ENCODE data around the gene KIF27.

GRCh38 chr9:83936523-83936922, 15.3 kb upstream of the KIF27 start:
- TF ChIP-seq POLR2AphosphoS5 (IDR thresholded peaks at IDR 0.05) (no peak), CTCF (IDR thresholded peaks at IDR 0.05) (no peak), POLR2A (IDR thresholded peaks at IDR 0.05) (no peak), EP300 (IDR thresholded peaks at IDR 0.05; ENCODE audit: low read depth) (no peak)
